ENCODE measurements around the gene PDCD4. TPM values are rescaled to one million over a fixed set of nuclear protein-coding genes. Genes with fewer than 3 reads are reported as not detected.

Gene PDCD4
- 77.9 and 136 TPM in 2 replicates for total RNA-seq

- Histone ChIP-seq H3K27me3 (ENCODE audit: control insufficient read depth, insufficient read depth, low read length) (no peaks in the 10 kb centered on the region), H3K4me3 (ENCODE audit: low read depth, low read length) (peak within 1 kb of the TSS; percentile 70), H3K36me3 (ENCODE audit: control insufficient read depth, insufficient read depth, low read length) (peaks cover 3% of the 10 kb centered on the region)
- DNase-seq (ENCODE audit: low read depth): peak; percentile 91
- FAIRE-seq: peak; percentile 36
- no peak for TF ChIP-seq CTCF (IDR thresholded peaks at IDR 0.05; ENCODE audit: insufficient read depth, low read length, severe bottlenecking)
Observed at GRCh38 chr10:110871298-110872084, at the start of gene PDCD4. PDCD4 (plus strand) TSS chr10:110871928; CDS start chr10:110876028, 4,100 bp downstream.

GRCh38 chr10:110822035-110822711, 49.6 kb upstream of the PDCD4 start:
- no peaks in the 10 kb centered on the region for H3K36me3 ChIP-seq (ENCODE audit: control insufficient read depth, insufficient read depth, low read length)

GRCh38 chr10:110822712-110823311, 48.9 kb upstream of the PDCD4 start:
- TF ChIP-seq CTCF (IDR thresholded peaks at IDR 0.05; ENCODE audit: insufficient read depth, low read length, severe bottlenecking): no peak
- no peak for DNase-seq (ENCODE audit: low read depth)
- FAIRE-seq: no peak
- no peaks in the 10 kb centered on the region for H3K36me3 ChIP-seq (ENCODE audit: control insufficient read depth, insufficient read depth, low read length)
- no peak overlapping the region for H3K4me3 ChIP-seq (ENCODE audit: low read depth, low read length)
- no peaks in the 10 kb centered on the region for H3K27me3 ChIP-seq (ENCODE audit: control insufficient read depth, insufficient read depth, low read length)

More at GRCh38 chr10:110822035-110822711, 49.6 kb upstream of the PDCD4 start:
- FAIRE-seq: no peak
- H3K4me3 ChIP-seq (ENCODE audit: low read depth, low read length): no peak overlapping the region
- no peaks in the 10 kb centered on the region for H3K27me3 ChIP-seq (ENCODE audit: control insufficient read depth, insufficient read depth, low read length)
- no peak for TF ChIP-seq CTCF (IDR thresholded peaks at IDR 0.05; ENCODE audit: insufficient read depth, low read length, severe bottlenecking)
- DNase-seq (ENCODE audit: low read depth): no peak

GRCh38 chr10:110824152-110824441, 47.6 kb upstream of the PDCD4 start:
- no peak for DNase-seq (ENCODE audit: low read depth)
- H3K4me3 ChIP-seq (ENCODE audit: low read depth, low read length): no peak overlapping the region

GRCh38 chr10:110824660-110825059, 47.1 kb upstream of the PDCD4 start:
- no peak for TF ChIP-seq CTCF (IDR thresholded peaks at IDR 0.05; ENCODE audit: insufficient read depth, low read length, severe bottlenecking)
- DNase-seq (ENCODE audit: low read depth) (no peak), FAIRE-seq (no peak)
- no peaks in the 10 kb centered on the region for H3K36me3 ChIP-seq (ENCODE audit: control insufficient read depth, insufficient read depth, low read length)
- no peaks in the 10 kb centered on the region for H3K27me3 ChIP-seq (ENCODE audit: control insufficient read depth, insufficient read depth, low read length)
- H3K4me3 ChIP-seq (ENCODE audit: low read depth, low read length): no peak overlapping the region

More at GRCh38 chr10:110824152-110824441, 47.6 kb upstream of the PDCD4 start:
- H3K36me3 ChIP-seq (ENCODE audit: control insufficient read depth, insufficient read depth, low read length): no peaks in the 10 kb centered on the region
- FAIRE-seq: no peak
- no peak for TF ChIP-seq CTCF (IDR thresholded peaks at IDR 0.05; ENCODE audit: insufficient read depth, low read length, severe bottlenecking)
- no peaks in the 10 kb centered on the region for H3K27me3 ChIP-seq (ENCODE audit: control insufficient read depth, insufficient read depth, low read length)

Measured in bronchial epithelial cell (primary cell).